Bronchial epithelial cell (primary cell): ENCODE data around the gene KREMEN2. TPM values are rescaled to one million over a fixed set of nuclear protein-coding genes. Genes with fewer than 3 reads are reported as not detected.

Source experiments
- DNase-seq: peaks from one replicate; pipeline ENCODE4 v3.0.0-alpha.2; 2010; ENCODE audit warnings: low read depth
- FAIRE-seq: peaks from 2 replicates; lab custom pipeline; 2011; peaks lifted over from hg19 to GRCh38; lab: Jason Lieb, UNC
- H3K27me3 ChIP-seq: 2 replicates; pipeline ENCODE4 v1.5.1; 2011; ENCODE audit warnings: low read length; ENCODE audit not compliant: control insufficient read depth, insufficient read depth
- H3K36me3 ChIP-seq: 2 replicates; pipeline ENCODE4 v1.5.1; 2011; ENCODE audit warnings: low read length; ENCODE audit not compliant: control insufficient read depth, insufficient read depth
- H3K4me3 ChIP-seq: 2 replicates; pipeline ENCODE4 v1.5.1; 2011; ENCODE audit warnings: mild to moderate bottlenecking, low read depth, low read length, control low read depth
- total RNA-seq: library from RNA; depleted of rRNA; stranded (reverse); fragments of >200 nt; gene quantifications from 2 replicates; pipeline ENCODE4 v1.2.1, GENCODE V29; 2014
- TF ChIP-seq, protein P1 (sequence below): IDR thresholded peaks from 2 replicates; pipeline ENCODE4 v1.5.1; 2011; ENCODE audit warnings: mild to moderate bottlenecking, moderate library complexity, low read length, control low read depth, inconsistent platforms; ENCODE audit not compliant: insufficient read depth, severe bottlenecking

Gene KREMEN2
- total RNA-seq, 1 donor from 2014 or later = 1.1 TPM

GRCh38 chr16:2986623-2987188 lies 22.6 kb downstream of the KREMEN2 start:
- DNase-seq = no peak
- no peak for FAIRE-seq

GRCh38 chr16:2987286-2987685 lies 23.2 kb downstream of the KREMEN2 start:
- no peak for DNase-seq
- FAIRE-seq = no peak
- H3K4me3 ChIP-seq = no peak overlapping the region
- TF ChIP-seq, protein P1, sequence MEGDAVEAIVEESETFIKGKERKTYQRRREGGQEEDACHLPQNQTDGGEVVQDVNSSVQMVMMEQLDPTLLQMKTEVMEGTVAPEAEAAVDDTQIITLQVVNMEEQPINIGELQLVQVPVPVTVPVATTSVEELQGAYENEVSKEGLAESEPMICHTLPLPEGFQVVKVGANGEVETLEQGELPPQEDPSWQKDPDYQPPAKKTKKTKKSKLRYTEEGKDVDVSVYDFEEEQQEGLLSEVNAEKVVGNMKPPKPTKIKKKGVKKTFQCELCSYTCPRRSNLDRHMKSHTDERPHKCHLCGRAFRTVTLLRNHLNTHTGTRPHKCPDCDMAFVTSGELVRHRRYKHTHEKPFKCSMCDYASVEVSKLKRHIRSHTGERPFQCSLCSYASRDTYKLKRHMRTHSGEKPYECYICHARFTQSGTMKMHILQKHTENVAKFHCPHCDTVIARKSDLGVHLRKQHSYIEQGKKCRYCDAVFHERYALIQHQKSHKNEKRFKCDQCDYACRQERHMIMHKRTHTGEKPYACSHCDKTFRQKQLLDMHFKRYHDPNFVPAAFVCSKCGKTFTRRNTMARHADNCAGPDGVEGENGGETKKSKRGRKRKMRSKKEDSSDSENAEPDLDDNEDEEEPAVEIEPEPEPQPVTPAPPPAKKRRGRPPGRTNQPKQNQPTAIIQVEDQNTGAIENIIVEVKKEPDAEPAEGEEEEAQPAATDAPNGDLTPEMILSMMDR = no peak
- peaks cover 7% of the 10 kb centered on the region for H3K27me3 ChIP-seq
- H3K36me3 ChIP-seq = no peaks in the 10 kb centered on the region

More at GRCh38 chr16:2986623-2987188, 22.6 kb downstream of the KREMEN2 start:
- Histone ChIP-seq H3K36me3 (no peaks in the 10 kb centered on the region), H3K4me3 (no peak overlapping the region), H3K27me3 (peaks cover 7% of the 10 kb centered on the region)
- TF ChIP-seq, protein P1 = no peak

DNA sequence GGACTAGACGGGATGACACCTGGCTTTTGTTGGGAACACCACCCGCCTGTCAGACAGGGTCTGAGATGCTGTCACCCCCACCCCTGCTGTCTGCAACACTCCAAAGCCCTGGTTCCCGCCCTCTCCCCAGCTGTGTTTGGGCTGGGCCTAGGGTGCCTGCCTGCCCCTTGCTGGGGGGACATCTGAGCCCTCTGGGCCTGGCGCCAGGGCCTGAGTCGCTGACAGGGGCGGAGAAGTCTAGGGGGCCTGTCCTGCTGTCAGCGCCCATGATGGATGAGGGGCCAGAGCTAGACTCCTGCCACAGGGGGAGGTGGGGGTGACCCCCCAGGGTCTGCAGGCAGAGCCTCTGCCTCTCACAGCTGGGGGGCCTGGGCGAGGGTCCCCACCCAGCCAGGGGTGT lies 23.8 kb downstream of the KREMEN2 start:
- DNase-seq (no peak), FAIRE-seq (no peak)
- Histone ChIP-seq H3K4me3 (no peak overlapping the region), H3K27me3 (peaks cover 7% of the 10 kb centered on the region), H3K36me3 (no peaks in the 10 kb centered on the region)
- TF ChIP-seq, protein P1 = no peak

GRCh38 chr16:2988590-2989099 lies 24.6 kb downstream of the KREMEN2 start:
- Histone ChIP-seq H3K4me3 (no peak overlapping the region), H3K36me3 (no peaks in the 10 kb centered on the region), H3K27me3 (peaks cover 7% of the 10 kb centered on the region)
- no peak for DNase-seq
- TF ChIP-seq, protein P1 = no peak
- FAIRE-seq = no peak

DNA sequence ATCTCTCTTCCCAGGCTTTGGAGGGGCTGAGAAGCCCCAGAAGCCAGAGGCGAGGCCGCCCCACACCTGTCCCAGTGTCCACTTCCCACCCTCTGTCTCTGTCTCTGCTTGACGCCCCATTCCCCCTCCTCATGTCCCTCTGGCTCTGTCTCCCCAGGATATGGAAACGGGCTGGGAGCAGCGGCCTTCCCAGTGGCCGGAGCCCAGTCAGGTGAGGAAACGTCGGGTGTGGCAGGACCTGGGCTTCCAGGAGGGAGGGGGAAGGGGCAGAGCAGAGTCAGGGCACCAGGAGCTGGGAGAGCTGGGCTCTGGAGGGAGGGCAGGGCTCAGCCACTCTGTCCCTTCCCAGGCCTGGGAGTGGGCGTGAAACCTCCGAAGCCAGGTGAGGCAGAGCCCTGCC lies 26.8 kb downstream of the KREMEN2 start:
- TF ChIP-seq, protein P1 = no peak
- DNase-seq = no peak
- FAIRE-seq = no peak
- peaks cover 7% of the 10 kb centered on the region for H3K27me3 ChIP-seq
- H3K36me3 ChIP-seq = no peaks in the 10 kb centered on the region
- no peak overlapping the region for H3K4me3 ChIP-seq
